SK-N-SH treated with all-trans-retinoic acid at 6 μM for 48 hours (cell line): ENCODE results near the gene CDK6.
A peak's percentile ranks its signal among the peaks of the same experiment; 100 is the strongest.

Source experiments
- ATAC-seq: fragments of 200-7000 bp; cut with Tn5 transposase; 3 replicates; pipeline ENCODE4 v1.9.1; 2020; ENCODE audit warnings: mild to moderate bottlenecking, moderate library complexity
- ARNTL ChIP-seq: fragments of 450-650 bp; formaldehyde crosslinking; IDR thresholded peaks from 2 replicates; pipeline ENCODE4 v1.5.0; 2020; ENCODE audit warnings: low read depth, mild to moderate bottlenecking, moderate library complexity, borderline replicate concordance
- BACH2 ChIP-seq: fragments of 250-450 bp; sonication (Bioruptor Pico); IDR thresholded peaks from 2 replicates; pipeline ENCODE4 v1.9.0; 2021; ENCODE audit warnings: mild to moderate bottlenecking, borderline replicate concordance
- CSDC2 ChIP-seq: fragments of 250-450 bp; sonication (Bioruptor Pico); IDR thresholded peaks from 2 replicates; pipeline ENCODE4 v1.5.0; 2020; ENCODE audit warnings: mild to moderate bottlenecking, moderate library complexity
- ESRRG ChIP-seq: fragments of 250-450 bp; sonication (Bioruptor Pico); IDR thresholded peaks from 2 replicates; pipeline ENCODE4 v1.6.1; 2021; ENCODE audit warnings: mild to moderate bottlenecking
- GLIS3 ChIP-seq: fragments of 250-450 bp; sonication (Bioruptor Pico); IDR thresholded peaks from 2 replicates; pipeline ENCODE4 v1.5.0; 2020; ENCODE audit warnings: mild to moderate bottlenecking, moderate library complexity
- ISL1 ChIP-seq: fragments of 250-450 bp; sonication (Bioruptor Pico); IDR thresholded peaks from 2 replicates; pipeline ENCODE4 v2.1.2; 2022; ENCODE audit warnings: mild to moderate bottlenecking, moderate library complexity
- OSR1 ChIP-seq: fragments of 250-450 bp; sonication (Bioruptor Pico); IDR thresholded peaks from 2 replicates; pipeline ENCODE4 v1.8.0; 2022; ENCODE audit warnings: moderate library complexity, mild to moderate bottlenecking, inconsistent platforms
- PATZ1 ChIP-seq: fragments of 250-450 bp; sonication (Bioruptor Pico); IDR thresholded peaks from 2 replicates; pipeline ENCODE4 v1.8.0; 2020; ENCODE audit warnings: mild to moderate bottlenecking, moderate library complexity, borderline replicate concordance
- PPARA ChIP-seq: fragments of 250-450 bp; sonication (Bioruptor Pico); IDR thresholded peaks from 2 replicates; pipeline ENCODE4 v1.5.0; 2020; ENCODE audit warnings: mild to moderate bottlenecking, borderline replicate concordance
- RARB ChIP-seq: fragments of 250-450 bp; sonication (Bioruptor Pico); IDR thresholded peaks from 2 replicates; pipeline ENCODE4 v1.8.0; 2021; ENCODE audit warnings: mild to moderate bottlenecking, moderate library complexity
- SNAI2 ChIP-seq: fragments of 250-450 bp; sonication (Bioruptor Pico); IDR thresholded peaks from 2 replicates; pipeline ENCODE4 v1.5.0; 2020; ENCODE audit warnings: mild to moderate bottlenecking, moderate library complexity
- TCF4 ChIP-seq: fragments of 250-450 bp; sonication (Bioruptor Pico); IDR thresholded peaks from 2 replicates; pipeline ENCODE4 v1.8.0; 2021; ENCODE audit warnings: mild to moderate bottlenecking, moderate library complexity, borderline replicate concordance
- ZC3H10 ChIP-seq: fragments of 250-450 bp; sonication (Bioruptor Pico); IDR thresholded peaks from 2 replicates; pipeline ENCODE4 v1.5.1; 2021; ENCODE audit warnings: mild to moderate bottlenecking, moderate library complexity
- ZFP3 ChIP-seq: fragments of 250-450 bp; sonication (Bioruptor Pico); IDR thresholded peaks from 2 replicates; pipeline ENCODE4 v1.5.0; 2020; ENCODE audit warnings: mild to moderate bottlenecking, moderate library complexity
- ZFP30 ChIP-seq: fragments of 450-650 bp; formaldehyde crosslinking; IDR thresholded peaks from 2 replicates; pipeline ENCODE4 v1.5.0; 2022; ENCODE audit warnings: mild to moderate bottlenecking, moderate library complexity
- ZNF565 ChIP-seq: fragments of 450-650 bp; formaldehyde crosslinking; conservative IDR thresholded peaks from 2 replicates; pipeline ENCODE4 v1.5.0; 2020; ENCODE audit warnings: low read depth, mild to moderate bottlenecking, moderate library complexity
- ZNF70 ChIP-seq: fragments of 450-650 bp; formaldehyde crosslinking; IDR thresholded peaks from 2 replicates; pipeline ENCODE4 v1.5.0; 2020; ENCODE audit warnings: mild to moderate bottlenecking, moderate library complexity
- ZNF8 ChIP-seq: fragments of 450-650 bp; formaldehyde crosslinking; IDR thresholded peaks from 2 replicates; pipeline ENCODE4 v1.5.0; 2020; ENCODE audit warnings: mild to moderate bottlenecking, moderate library complexity
- TF ChIP-seq, protein P1 (sequence below): fragments of 250-450 bp; sonication (Bioruptor Pico); IDR thresholded peaks from 2 replicates; pipeline ENCODE4 v1.8.0; 2021; ENCODE audit warnings: low read depth, mild to moderate bottlenecking, moderate library complexity, borderline replicate concordance
- TF ChIP-seq, protein P2 (sequence below): fragments of 250-450 bp; sonication (Bioruptor Pico); IDR thresholded peaks from 2 replicates; pipeline ENCODE4 v1.5.1; 2021; ENCODE audit warnings: mild to moderate bottlenecking, moderate library complexity
- TF ChIP-seq, protein P3 (sequence below): fragments of 250-450 bp; sonication (Bioruptor Pico); IDR thresholded peaks from 2 replicates; pipeline ENCODE4 v1.5.0; 2020; ENCODE audit warnings: mild to moderate bottlenecking, moderate library complexity

The CDK6 gene

GRCh38 chr7:92586841-92587240, 249.5 kb downstream of the CDK6 start:
- TF ChIP-seq CSDC2 (CRISPR knock-in tag) = no peak
- ATAC-seq = no peak

DNA sequence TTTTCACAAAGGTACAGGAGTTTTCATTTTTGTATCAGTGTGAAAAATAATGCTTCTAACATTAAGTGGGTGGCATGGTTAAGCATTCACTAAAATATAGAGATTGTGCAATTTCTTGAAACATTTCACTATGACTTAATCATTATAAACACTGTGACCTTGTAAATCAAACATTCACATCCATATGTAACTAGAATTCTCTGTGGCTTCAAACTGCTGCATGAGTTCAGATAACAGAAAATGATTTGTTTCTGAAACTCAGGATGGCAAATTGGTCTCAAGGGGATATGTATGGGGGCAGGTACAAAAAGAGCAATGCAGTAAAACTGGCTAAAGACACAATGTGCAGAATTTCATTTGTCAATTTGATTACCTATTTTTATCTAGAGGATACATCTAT, 250.0 kb downstream of the CDK6 start:
- no peak for TF ChIP-seq TCF4
- no peak for TF ChIP-seq GLIS3 (CRISPR knock-in tag)
- TF ChIP-seq, protein P1, sequence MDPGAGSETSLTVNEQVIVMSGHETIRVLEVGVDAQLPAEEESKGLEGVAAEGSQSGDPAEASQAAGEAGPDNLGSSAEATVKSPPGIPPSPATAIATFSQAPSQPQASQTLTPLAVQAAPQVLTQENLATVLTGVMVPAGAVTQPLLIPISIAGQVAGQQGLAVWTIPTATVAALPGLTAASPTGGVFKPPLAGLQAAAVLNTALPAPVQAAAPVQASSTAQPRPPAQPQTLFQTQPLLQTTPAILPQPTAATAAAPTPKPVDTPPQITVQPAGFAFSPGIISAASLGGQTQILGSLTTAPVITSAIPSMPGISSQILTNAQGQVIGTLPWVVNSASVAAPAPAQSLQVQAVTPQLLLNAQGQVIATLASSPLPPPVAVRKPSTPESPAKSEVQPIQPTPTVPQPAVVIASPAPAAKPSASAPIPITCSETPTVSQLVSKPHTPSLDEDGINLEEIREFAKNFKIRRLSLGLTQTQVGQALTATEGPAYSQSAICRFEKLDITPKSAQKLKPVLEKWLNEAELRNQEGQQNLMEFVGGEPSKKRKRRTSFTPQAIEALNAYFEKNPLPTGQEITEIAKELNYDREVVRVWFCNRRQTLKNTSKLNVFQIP (CRISPR knock-in tag) = no peak
- TF ChIP-seq BACH2 = no peak
- no peak for TF ChIP-seq CSDC2 (CRISPR knock-in tag)
- no peak for TF ChIP-seq ESRRG (CRISPR knock-in tag)
- TF ChIP-seq, protein P2, sequence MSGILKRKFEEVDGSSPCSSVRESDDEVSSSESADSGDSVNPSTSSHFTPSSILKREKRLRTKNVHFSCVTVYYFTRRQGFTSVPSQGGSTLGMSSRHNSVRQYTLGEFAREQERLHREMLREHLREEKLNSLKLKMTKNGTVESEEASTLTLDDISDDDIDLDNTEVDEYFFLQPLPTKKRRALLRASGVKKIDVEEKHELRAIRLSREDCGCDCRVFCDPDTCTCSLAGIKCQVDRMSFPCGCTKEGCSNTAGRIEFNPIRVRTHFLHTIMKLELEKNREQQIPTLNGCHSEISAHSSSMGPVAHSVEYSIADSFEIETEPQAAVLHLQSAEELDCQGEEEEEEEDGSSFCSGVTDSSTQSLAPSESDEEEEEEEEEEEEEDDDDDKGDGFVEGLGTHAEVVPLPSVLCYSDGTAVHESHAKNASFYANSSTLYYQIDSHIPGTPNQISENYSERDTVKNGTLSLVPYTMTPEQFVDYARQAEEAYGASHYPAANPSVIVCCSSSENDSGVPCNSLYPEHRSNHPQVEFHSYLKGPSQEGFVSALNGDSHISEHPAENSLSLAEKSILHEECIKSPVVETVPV (CRISPR knock-in tag) = no peak
- no peak for TF ChIP-seq OSR1 (CRISPR knock-in tag)
- TF ChIP-seq PATZ1 (CRISPR knock-in tag) = no peak
- TF ChIP-seq SNAI2 = no peak
- no peak for TF ChIP-seq ARNTL (CRISPR knock-in tag)
- TF ChIP-seq ZNF70 (CRISPR knock-in tag) = no peak
- no peak for TF ChIP-seq ZFP3 (CRISPR knock-in tag)
- TF ChIP-seq ZNF565 (CRISPR knock-in tag) = no peak
- no peak for TF ChIP-seq ZFP30 (CRISPR knock-in tag)
- TF ChIP-seq ZC3H10 (CRISPR knock-in tag) = no peak

DNA sequence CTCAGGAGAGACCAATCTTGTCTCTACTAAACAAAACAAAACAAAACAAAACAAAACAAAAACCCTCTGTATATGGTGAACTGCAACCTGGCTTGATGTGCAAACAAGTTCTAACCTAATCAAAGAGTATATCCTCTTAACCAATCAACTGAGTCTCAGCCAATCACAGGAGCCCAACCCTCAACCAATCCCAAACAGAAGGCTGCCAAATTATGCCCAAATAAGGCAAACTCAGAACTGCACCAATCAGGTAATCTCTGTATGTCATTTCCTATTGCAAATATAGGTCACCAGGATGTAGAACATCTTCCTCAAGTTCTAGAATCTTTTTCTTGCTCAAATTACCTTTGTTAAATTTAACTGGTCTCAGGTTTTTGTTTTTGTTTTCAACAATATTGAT, 251.4 kb downstream of the CDK6 start:
- ATAC-seq = no peak
- TF ChIP-seq RARB (CRISPR knock-in tag) (no peak), ZFP30 (CRISPR knock-in tag) (no peak)
- TF ChIP-seq, protein P2 (CRISPR knock-in tag) = no peak

More for the DNA sequence above, 250.0 kb downstream of the CDK6 start:
- ATAC-seq = no peak

GRCh38 chr7:92582948-92583347, 253.4 kb downstream of the CDK6 start:
- no peak for TF ChIP-seq GLIS3 (CRISPR knock-in tag)
- peak; percentile 95 for TF ChIP-seq ZNF8
- TF ChIP-seq, all 23 proteins: peak for 1
- no peak for ATAC-seq

- ATAC-seq = no peak
- TF ChIP-seq OSR1 (CRISPR knock-in tag) = no peak
- TF ChIP-seq, protein P1 (CRISPR knock-in tag) = no peak
- TF ChIP-seq ZNF8 = no peak
- no peak for TF ChIP-seq PPARA
- no peak for TF ChIP-seq ZNF565 (CRISPR knock-in tag)
- no peak for TF ChIP-seq GLIS3 (CRISPR knock-in tag)
- no peak for TF ChIP-seq BACH2
- TF ChIP-seq ZNF70 (CRISPR knock-in tag) = no peak
- TF ChIP-seq ZFP30 (CRISPR knock-in tag) = no peak
- no peak for TF ChIP-seq RARB (CRISPR knock-in tag)
- TF ChIP-seq CSDC2 (CRISPR knock-in tag) = no peak
- TF ChIP-seq, protein P3, sequence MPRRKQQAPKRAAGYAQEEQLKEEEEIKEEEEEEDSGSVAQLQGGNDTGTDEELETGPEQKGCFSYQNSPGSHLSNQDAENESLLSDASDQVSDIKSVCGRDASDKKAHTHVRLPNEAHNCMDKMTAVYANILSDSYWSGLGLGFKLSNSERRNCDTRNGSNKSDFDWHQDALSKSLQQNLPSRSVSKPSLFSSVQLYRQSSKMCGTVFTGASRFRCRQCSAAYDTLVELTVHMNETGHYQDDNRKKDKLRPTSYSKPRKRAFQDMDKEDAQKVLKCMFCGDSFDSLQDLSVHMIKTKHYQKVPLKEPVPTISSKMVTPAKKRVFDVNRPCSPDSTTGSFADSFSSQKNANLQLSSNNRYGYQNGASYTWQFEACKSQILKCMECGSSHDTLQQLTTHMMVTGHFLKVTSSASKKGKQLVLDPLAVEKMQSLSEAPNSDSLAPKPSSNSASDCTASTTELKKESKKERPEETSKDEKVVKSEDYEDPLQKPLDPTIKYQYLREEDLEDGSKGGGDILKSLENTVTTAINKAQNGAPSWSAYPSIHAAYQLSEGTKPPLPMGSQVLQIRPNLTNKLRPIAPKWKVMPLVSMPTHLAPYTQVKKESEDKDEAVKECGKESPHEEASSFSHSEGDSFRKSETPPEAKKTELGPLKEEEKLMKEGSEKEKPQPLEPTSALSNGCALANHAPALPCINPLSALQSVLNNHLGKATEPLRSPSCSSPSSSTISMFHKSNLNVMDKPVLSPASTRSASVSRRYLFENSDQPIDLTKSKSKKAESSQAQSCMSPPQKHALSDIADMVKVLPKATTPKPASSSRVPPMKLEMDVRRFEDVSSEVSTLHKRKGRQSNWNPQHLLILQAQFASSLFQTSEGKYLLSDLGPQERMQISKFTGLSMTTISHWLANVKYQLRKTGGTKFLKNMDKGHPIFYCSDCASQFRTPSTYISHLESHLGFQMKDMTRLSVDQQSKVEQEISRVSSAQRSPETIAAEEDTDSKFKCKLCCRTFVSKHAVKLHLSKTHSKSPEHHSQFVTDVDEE (CRISPR knock-in tag) = no peak
- TF ChIP-seq ISL1 = no peak
- no peak for TF ChIP-seq TCF4
These were observed 260.1 kb downstream of the CDK6 start for GRCh38 chr7:92576296-92576695.
